Stimulated activated CD8-positive, alpha-beta memory T cell treated with anti-CD3 and anti-CD28 coated beads, Interleukin-7, amount 100 ng/mL, for 48 hours (primary cell): ENCODE results near the gene WASHC1.
"Not testable (repeated sequence)": the region's sequence is repeated elsewhere in the genome, so short reads cannot be mapped to it uniquely, and the experiment has no call there.

Experiments
- DNase-seq, 2 donors: peaks; one replicate each; pipeline ENCODE4 v3.0.0-alpha.2; 2020; ENCODE audit warnings: low read depth in 1 of 2; ENCODE audit errors: extremely low read depth in 1 of 2

WASHC1 gene

DNA sequence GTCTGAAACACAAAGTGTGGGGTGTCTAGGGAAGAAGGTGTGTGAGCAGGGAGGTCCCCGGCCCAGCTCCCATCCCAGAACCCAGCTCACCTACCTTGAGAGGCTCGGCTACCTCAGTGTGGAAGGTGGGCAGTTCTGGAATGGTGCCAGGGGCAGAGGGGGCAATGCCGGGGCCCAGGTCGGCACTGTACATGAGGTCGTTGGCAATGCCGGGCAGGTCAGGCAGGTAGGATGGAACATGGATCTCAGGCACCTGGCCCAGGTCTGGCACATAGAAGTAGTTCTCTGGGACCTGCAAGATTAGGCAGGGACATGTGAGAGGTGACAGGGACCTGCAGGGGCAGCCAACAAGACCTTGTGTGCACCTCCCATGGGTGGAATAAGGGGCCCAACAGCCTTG is 12.4 kb downstream of the WASHC1 start:
- DNase-seq, result not testable (repeated sequence)

DNA sequence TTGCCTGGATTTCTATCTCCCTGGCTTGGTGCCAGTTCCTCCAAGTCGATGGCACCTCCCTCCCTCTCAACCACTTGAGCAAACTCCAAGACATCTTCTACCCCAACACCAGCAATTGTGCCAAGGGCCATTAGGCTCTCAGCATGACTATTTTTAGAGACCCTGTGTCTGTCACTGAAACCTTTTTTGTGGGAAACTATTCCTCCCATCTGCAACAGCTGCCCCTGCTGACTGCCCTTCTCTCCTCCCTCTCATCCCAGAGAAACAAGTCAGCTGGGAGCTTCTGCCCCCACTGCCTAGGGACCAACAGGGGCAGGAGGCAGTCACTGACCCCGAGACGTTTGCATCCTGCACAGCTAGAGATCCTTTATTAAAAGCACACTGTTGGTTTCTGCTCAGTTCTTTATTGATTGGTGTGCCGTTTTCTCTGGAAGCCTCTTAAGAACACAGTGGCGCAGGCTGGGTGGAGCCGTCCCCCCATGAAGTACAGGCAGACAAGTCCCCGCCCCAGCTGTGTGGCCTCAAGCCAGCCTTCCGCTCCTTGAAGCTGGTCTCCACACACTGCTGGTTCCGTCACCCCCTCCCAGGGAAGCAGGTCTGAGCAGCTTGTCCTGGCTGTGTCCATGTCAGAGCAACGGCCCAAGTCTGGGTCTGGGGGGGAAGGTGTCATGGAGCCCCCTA is 15.0 kb downstream of the WASHC1 start:
- DNase-seq, result not testable (repeated sequence)

DNA sequence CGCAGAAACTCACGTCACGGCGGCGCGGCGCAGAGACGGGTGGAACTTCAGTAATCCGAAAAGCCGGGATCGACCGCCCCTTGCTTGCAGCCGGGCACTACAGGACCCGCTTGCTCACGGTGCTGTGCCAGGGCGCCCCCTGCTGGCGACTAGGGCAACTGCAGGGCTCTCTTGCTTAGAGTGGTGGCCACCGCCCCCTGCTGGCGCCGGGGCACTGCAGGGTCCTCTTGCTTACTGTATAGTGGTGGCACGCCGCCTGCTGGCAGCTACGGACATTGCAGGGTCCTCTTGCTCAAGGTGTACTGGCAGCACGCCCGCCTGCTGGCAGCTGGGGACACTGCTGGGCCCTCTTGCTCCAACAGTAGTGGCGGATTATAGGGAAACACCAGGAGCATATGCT is 18.1 kb downstream of the WASHC1 start:
- peak; percentile 57 to 85 for DNase-seq

DNA sequence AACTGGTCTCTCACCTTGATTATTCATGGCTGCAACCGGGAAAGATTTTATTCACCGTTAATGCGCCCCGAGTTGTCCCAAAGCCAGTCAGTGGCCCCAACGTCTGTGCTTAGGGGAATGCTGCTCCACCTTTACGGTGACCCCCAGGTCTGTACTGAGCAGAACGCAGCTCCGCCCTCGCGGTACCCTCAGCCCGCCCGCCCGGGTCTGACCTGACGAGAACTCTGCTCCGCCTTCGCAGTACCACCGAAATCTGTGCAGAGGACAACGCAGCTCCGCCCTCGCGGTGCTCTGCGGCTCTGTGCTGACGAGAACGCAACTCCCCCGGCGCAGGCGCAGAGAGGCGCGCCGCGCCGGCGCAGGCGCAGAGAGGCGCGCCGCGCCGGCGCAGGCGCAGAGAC is 18.6 kb downstream of the WASHC1 start:
- not testable (repeated sequence) for DNase-seq

DNA sequence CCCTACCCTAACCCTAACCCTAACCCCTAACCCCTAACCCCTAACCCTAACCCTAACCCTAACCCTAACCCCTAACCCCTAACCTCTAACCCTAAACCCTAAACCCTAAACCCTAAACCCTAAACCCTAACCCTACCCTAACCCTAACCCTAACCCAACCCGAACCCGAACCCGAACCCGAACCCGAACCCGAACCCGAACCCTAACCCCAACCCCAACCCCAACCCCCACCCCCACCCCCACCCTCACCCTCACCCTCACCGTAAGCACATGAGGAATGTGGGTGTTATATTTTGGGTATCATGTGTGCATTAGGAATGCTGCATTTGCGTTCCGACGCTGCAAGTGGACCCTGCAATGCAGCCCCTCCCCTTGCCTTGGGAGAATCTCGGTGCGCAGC is 19.0 kb downstream of the WASHC1 start:
- not testable (repeated sequence) for DNase-seq
